HEK293 (cell line): Measurements from ENCODE around the gene TTC33.

Source experiments
- IKZF3 ChIP-seq: fragments of 450-650 bp; IDR thresholded peaks from 2 replicates; pipeline ENCODE4 v1.5.0; 2018; ENCODE audit warnings: missing biosample characterization, mild to moderate bottlenecking, missing genetic modification characterization, moderate library complexity
- YY1 ChIP-seq: fragments of 450-650 bp; formaldehyde crosslinking; IDR thresholded peaks from 2 replicates; pipeline ENCODE4 v1.5.1; 2018; ENCODE audit warnings: missing biosample characterization, missing genetic modification characterization
- ZBTB8A ChIP-seq: fragments of 450-650 bp; formaldehyde crosslinking; IDR thresholded peaks from 2 replicates; pipeline ENCODE4 v1.5.1; 2016; ENCODE audit warnings: missing biosample characterization, missing genetic modification characterization
- TF ChIP-seq, protein P1 (sequence below): IDR thresholded peaks from 2 replicates; pipeline ENCODE4 v1.6.1; 2011; ENCODE audit warnings: mild to moderate bottlenecking, low read depth, low read length, borderline replicate concordance

DNA sequence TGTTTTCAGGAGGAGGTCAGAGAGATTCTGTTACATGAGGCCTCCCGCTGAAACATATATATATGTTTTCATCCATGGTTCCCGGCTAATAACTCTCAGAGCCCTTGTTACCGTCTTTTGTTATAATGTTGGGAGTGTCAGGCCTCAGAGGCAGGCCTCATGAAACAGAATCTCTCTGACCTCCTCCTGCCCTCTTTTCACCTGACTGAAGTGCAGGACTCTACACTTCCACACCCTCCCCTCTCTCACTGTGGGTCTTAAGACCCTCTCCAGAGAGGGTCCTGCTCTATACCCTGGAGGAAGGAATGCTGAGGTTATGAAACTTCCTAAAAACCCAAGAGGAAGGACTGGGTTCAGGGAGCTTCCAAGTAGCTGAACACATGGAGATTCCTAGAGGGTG lies 104.6 kb downstream of the TTC33 start:
- TF ChIP-seq ZBTB8A (tag by site-specific recombination): no peak
- no peak for TF ChIP-seq IKZF3 (tag by site-specific recombination)
- TF ChIP-seq YY1 (tag by site-specific recombination): no peak
- TF ChIP-seq, protein P1, sequence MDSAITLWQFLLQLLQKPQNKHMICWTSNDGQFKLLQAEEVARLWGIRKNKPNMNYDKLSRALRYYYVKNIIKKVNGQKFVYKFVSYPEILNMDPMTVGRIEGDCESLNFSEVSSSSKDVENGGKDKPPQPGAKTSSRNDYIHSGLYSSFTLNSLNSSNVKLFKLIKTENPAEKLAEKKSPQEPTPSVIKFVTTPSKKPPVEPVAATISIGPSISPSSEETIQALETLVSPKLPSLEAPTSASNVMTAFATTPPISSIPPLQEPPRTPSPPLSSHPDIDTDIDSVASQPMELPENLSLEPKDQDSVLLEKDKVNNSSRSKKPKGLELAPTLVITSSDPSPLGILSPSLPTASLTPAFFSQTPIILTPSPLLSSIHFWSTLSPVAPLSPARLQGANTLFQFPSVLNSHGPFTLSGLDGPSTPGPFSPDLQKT: no peak
